Mononuclear cell (primary cell): ENCODE results near the gene SGK1. TPM values are rescaled to one million over a fixed set of nuclear protein-coding genes. Genes with fewer than 3 reads are reported as not detected.
"Not testable (repeated sequence)": the region's sequence is repeated elsewhere in the genome, so short reads cannot be mapped to it uniquely, and the experiment has no call there.

Source experiments
- H3K27me3 ChIP-seq: 2 replicates; pipeline ENCODE4 v1.6.0; 2011; ENCODE audit warnings: low read length, control low read depth; ENCODE audit not compliant: insufficient read depth
- H3K4me1 ChIP-seq: 2 replicates; pipeline ENCODE4 v1.5.1; 2011; ENCODE audit warnings: mild to moderate bottlenecking, low read length, control low read depth; ENCODE audit not compliant: insufficient read depth
- H3K4me3 ChIP-seq: 2 replicates; pipeline ENCODE4 v1.5.1; 2011; ENCODE audit warnings: mild to moderate bottlenecking, low read length, moderate library complexity
- H3K9me3 ChIP-seq: 2 replicates; pipeline ENCODE4 v1.5.1; 2011; ENCODE audit warnings: low read depth, mild to moderate bottlenecking, control low read depth, low read length
- total RNA-seq: library from RNA; depleted of rRNA; stranded (reverse); fragments of >200 nt; gene quantifications from one replicate; pipeline ENCODE4 v1.2.3, GENCODE V29; 2012

SGK1 gene
- total RNA-seq, 1 donor = 1,288 TPM

DNA sequence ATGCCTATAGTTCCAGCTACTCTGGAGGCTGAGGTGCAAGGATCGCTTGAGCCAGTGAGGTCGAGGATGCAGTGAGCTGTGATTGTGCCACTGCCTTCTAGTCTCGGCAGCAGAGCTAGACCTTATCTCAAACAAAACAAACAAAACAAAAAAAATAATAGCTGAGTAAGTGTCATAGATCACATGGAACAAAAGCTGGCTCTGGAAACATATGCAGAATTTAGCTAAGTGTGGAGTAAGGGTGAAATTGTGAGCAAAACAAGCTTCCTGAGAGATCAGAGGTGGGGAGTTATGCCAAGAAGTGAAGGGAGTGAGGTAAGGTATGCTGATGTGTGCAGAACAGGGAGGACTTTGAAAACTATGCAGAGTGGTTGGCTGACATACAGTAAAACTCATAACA, 18.7 kb downstream of the SGK1 start:
- no peaks in the 10 kb centered on the region for H3K27me3 ChIP-seq
- H3K4me3 ChIP-seq = no peak overlapping the region
- peaks cover 20% of the 10 kb centered on the region for H3K4me1 ChIP-seq
- no peaks in the 10 kb centered on the region for H3K9me3 ChIP-seq

- Histone ChIP-seq H3K9me3 (no peaks in the 10 kb centered on the region), H3K27me3 (no peaks in the 10 kb centered on the region), H3K4me3 (no peak overlapping the region), H3K4me1 (peaks cover 20% of the 10 kb centered on the region)
Observed at GRCh38 chr6:134296762-134297161, 21.1 kb downstream of the SGK1 start.

GRCh38 chr6:134295953-134296553, 21.9 kb downstream of the SGK1 start:
- Histone ChIP-seq H3K27me3 (no peaks in the 10 kb centered on the region), H3K4me1 (peaks cover 20% of the 10 kb centered on the region), H3K4me3 (no peak overlapping the region), H3K9me3 (no peaks in the 10 kb centered on the region)

GRCh38 chr6:134293659-134294161, 24.2 kb downstream of the SGK1 start:
- Histone ChIP-seq H3K9me3 (no peaks in the 10 kb centered on the region), H3K27me3 (no peaks in the 10 kb centered on the region), H3K4me3 (no peak overlapping the region), H3K4me1 (peaks cover 28% of the 10 kb centered on the region)

- Histone ChIP-seq H3K4me3 (no peak overlapping the region), H3K27me3 (no peaks in the 10 kb centered on the region), H3K4me1 (peaks cover 29% of the 10 kb centered on the region), H3K9me3 (no peaks in the 10 kb centered on the region)
Observed at GRCh38 chr6:134291156-134291555, 26.8 kb downstream of the SGK1 start.

- Histone ChIP-seq H3K9me3 (no peaks in the 10 kb centered on the region), H3K4me1 (peaks cover 16% of the 10 kb centered on the region), H3K27me3 (no peaks in the 10 kb centered on the region), H3K4me3 (no peak overlapping the region)
Observed at GRCh38 chr6:134289204-134289575, 28.7 kb downstream of the SGK1 start.

DNA sequence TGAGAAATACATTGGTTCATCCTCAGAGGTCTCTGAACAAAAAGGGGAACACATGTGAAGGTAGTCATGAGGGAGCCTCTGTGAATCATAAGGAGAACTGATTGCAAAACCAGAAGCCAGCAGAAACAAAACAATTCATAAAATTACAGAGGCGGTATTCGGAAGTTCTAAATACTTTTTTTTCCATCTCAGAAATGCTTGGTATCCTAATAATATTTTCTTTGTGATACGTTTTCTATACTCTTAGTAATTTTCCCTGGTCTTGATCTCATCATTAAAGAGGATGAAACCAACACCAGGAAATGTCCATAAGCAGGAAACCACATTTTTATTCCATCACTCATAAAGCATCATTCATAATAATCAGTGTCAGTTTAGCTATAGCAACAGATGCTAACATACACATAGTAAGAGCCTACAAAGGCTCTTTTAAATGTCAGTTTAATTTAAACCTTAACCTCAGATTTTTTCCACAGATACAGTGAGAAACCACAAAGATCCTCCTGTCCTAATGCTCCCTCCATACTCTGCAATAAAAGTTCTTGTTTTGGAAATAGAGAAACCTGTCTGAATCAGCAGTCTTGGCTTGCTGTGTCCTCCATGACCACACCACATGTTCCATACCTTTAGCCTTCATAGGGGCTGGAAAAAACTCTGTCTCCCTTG, 29.2 kb downstream of the SGK1 start:
- no peaks in the 10 kb centered on the region for H3K9me3 ChIP-seq
- H3K4me1 ChIP-seq = peaks cover 16% of the 10 kb centered on the region
- no peak overlapping the region for H3K4me3 ChIP-seq
- no peaks in the 10 kb centered on the region for H3K27me3 ChIP-seq

GRCh38 chr6:134287859-134288537, 29.9 kb downstream of the SGK1 start:
- Histone ChIP-seq H3K27me3 (no peaks in the 10 kb centered on the region), H3K9me3 (no peaks in the 10 kb centered on the region), H3K4me3 (no peak overlapping the region), H3K4me1 (peaks cover 16% of the 10 kb centered on the region)

GRCh38 chr6:134282816-134283215, 35.1 kb downstream of the SGK1 start:
- Histone ChIP-seq H3K9me3 (no peaks in the 10 kb centered on the region), H3K4me1 (peaks cover 7% of the 10 kb centered on the region), H3K27me3 (no peaks in the 10 kb centered on the region), H3K4me3 (no peak overlapping the region)

GRCh38 chr6:134281388-134281787, 36.5 kb downstream of the SGK1 start:
- no peaks in the 10 kb centered on the region for H3K9me3 ChIP-seq
- no peak overlapping the region for H3K4me3 ChIP-seq

DNA sequence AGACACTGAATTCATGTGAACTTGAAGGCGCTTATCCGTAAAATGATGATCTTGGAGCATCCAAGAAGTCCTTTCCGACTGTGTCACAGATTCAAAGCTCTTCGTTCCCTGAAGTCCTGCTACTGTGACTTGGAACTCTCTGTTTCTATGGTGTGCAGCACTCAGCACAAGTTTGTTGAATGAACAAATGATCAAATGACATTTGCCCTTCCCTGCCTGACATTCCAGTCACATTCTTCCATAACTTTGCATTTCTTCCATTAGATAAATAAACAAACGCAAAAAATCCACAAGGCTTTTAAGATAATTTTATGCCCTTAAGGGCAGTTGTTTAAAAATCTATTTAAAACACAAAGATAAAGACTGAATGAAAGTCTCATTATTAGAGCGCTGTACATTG, 39.9 kb downstream of the SGK1 start:
- Histone ChIP-seq H3K27me3 (no peaks in the 10 kb centered on the region), H3K9me3 (no peaks in the 10 kb centered on the region), H3K4me1 (peaks cover 21% of the 10 kb centered on the region), H3K4me3 (no peak overlapping the region)

More at GRCh38 chr6:134281388-134281787, 36.5 kb downstream of the SGK1 start:
- Histone ChIP-seq H3K27me3 (no peaks in the 10 kb centered on the region), H3K4me1 (peaks cover 16% of the 10 kb centered on the region)

DNA sequence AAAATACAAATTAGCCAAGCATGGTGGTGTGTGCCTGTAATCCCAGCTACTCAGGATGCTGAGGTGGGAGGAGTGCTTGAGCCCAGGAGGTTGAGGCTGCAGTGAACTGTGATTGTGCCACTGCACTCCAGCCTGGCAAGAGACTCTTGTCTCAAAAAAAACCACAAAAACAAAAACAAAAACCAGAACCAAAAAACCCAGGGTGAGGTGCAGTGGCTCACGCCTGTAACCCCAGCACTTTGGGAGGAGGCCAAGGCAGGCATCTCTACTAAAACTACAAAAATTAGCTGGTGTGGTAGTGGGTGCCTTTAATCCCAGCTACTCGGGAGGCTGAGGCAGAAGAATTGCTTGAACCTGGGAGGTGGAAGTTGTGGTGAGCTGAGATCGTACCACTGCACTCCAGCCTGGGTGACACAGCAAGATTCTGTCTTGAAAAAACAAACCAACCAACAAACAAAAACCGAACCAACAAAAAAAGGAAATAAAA, 41.0 kb downstream of the SGK1 start:
- peaks cover 29% of the 10 kb centered on the region for H3K4me1 ChIP-seq
- not testable (repeated sequence) for H3K9me3 ChIP-seq, H3K27me3 ChIP-seq, H3K4me3 ChIP-seq

- peaks cover 27% of the 10 kb centered on the region for H3K4me1 ChIP-seq
- no peak overlapping the region for H3K4me3 ChIP-seq
- no peaks in the 10 kb centered on the region for H3K9me3 ChIP-seq
- no peaks in the 10 kb centered on the region for H3K27me3 ChIP-seq
Observed at GRCh38 chr6:134272374-134272773, 45.5 kb downstream of the SGK1 start.

DNA sequence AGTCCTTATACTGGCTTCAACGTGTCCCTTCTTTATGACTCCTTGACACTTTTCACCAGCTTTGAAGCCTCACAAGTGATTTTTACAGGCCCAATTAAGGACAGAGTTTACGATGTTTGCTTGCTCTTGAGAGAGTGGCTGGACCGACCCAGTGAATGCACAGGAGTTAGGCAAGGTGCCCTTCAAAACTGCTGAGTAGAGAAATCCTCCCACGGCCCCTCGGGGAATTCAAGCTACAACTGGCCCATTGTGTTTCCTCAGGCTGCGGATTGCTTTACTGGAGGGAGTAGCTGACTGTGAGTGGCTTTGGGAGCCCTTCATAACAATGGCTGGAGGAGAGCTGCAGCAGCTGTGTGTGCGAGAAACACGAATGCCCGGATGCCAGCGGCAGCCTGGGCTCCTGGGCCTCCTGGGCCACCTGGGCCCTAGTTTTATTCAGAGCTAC, 50.0 kb downstream of the SGK1 start:
- Histone ChIP-seq H3K4me3 (no peak overlapping the region), H3K9me3 (no peaks in the 10 kb centered on the region), H3K27me3 (no peaks in the 10 kb centered on the region), H3K4me1 (peaks cover 12% of the 10 kb centered on the region)

- Histone ChIP-seq H3K9me3 (no peaks in the 10 kb centered on the region), H3K4me1 (peaks cover 3% of the 10 kb centered on the region), H3K27me3 (no peaks in the 10 kb centered on the region), H3K4me3 (no peak overlapping the region)
Observed at GRCh38 chr6:134266776-134267175, 51.1 kb downstream of the SGK1 start.
